GM19043 (cell line): ENCODE measurements around the gene VPS51.

Experiments used
- ATAC-seq: cut with Tn5 transposase; IDR thresholded peaks from one replicate; pipeline ENCODE4 v1.9.1; 2021; ENCODE audit warnings: low read depth; ENCODE audit not compliant: unreplicated experiment

VPS51 gene

GRCh38 chr11:65071907-65072630 lies 23.9 kb upstream of the VPS51 start:
- no peak for ATAC-seq

GRCh38 chr11:65072631-65072966 lies 23.4 kb upstream of the VPS51 start:
- no peak for ATAC-seq

- ATAC-seq: no peak
Observed at GRCh38 chr11:65077451-65077850, 18.6 kb upstream of the VPS51 start.

GRCh38 chr11:65078151-65078550 lies 17.9 kb upstream of the VPS51 start:
- no peak for ATAC-seq

- no peak for ATAC-seq
Observed at GRCh38 chr11:65078786-65079342, 17.1 kb upstream of the VPS51 start.

- no peak for ATAC-seq
Observed at GRCh38 chr11:65083134-65083833, 12.7 kb upstream of the VPS51 start.

GRCh38 chr11:65083834-65084597 lies 12.0 kb upstream of the VPS51 start, which contains the start of the genes CDCA5 and ZFPL1:
Gene CDCA5 (minus strand): TSS chr11:65084040. CDS start chr11:65083978, 62 bp downstream.
Gene ZFPL1 (plus strand): TSS chr11:65084222. CDS start chr11:65084699, 477 bp downstream.
- ATAC-seq: peak; percentile 77

GRCh38 chr11:65084598-65085375 lies 11.2 kb upstream of the VPS51 start:
- no peak for ATAC-seq

- ATAC-seq: no peak
Observed at GRCh38 chr11:65085446-65085845, 10.6 kb upstream of the VPS51 start.

GRCh38 chr11:65086809-65087208 lies 9.2 kb upstream of the VPS51 start:
- no peak for ATAC-seq

- ATAC-seq: no peak
Observed at GRCh38 chr11:65087216-65087615, 8.8 kb upstream of the VPS51 start.

GRCh38 chr11:65087827-65088226 lies 8.2 kb upstream of the VPS51 start:
- ATAC-seq: no peak

GRCh38 chr11:65089621-65090020 lies 6.4 kb upstream of the VPS51 start:
- ATAC-seq: no peak

GRCh38 chr11:65090628-65091027 lies 5.4 kb upstream of the VPS51 start:
- ATAC-seq: no peak

- ATAC-seq: no peak
Observed at GRCh38 chr11:65095427-65095826, 587 bp upstream of the VPS51 start.

GRCh38 chr11:65096926-65097325 lies 912 bp downstream of the VPS51 start:
- no peak for ATAC-seq

GRCh38 chr11:65100674-65101350 lies 4.8 kb downstream of the VPS51 start:
- ATAC-seq: no peak

GRCh38 chr11:65102142-65103095 lies 6.4 kb downstream of the VPS51 start:
- no peak for ATAC-seq

- ATAC-seq: no peak
Observed at GRCh38 chr11:65103476-65103875, 7.5 kb downstream of the VPS51 start.
